Measurements from ENCODE around the gene SYN1.
"Not testable (repeated sequence)": the region's sequence is repeated elsewhere in the genome, so short reads cannot be mapped to it uniquely, and the experiment has no call there.

The SYN1 gene

DNA sequence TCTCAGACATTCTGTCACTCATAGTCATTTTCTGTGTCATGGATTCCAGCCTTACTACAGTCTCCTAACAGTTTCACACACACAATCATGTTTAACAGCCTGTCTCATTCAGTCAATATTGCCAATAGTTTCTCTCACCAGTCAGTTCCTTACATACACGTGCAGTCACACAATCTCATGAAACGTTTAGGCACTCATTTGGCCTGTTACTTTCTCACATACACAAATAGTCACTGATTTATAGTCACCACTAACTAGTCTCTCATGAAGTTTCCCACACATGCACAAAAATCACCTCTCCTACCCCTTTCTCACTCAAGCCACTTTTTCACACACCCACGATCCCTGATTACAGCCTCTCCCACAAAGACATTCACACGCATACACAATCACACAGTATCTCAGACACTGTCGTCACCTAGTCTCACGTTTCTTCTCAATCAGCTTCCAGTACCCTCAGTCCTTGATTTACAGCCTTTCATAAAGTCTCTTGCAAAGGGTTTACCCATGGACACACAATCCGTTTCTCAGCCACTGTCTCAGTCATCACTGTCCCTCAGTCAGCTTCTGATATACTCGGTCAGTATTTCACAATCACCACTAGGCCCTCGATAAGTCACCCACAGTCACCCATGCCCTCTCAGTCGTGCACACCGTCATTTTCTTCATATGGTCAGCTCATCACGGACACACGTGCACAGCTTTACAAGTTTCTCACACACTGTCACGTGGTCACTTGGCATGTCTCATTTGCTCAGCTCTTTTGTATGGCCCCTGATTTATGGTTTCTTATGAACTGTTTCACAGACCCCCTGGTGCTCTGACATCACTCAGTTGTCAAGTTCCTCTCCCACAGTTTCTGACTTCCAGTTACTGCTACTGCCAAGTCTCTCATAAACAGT is 14.3 kb upstream of the SYN1 start:
- DNase-seq, result no peak

DNA sequence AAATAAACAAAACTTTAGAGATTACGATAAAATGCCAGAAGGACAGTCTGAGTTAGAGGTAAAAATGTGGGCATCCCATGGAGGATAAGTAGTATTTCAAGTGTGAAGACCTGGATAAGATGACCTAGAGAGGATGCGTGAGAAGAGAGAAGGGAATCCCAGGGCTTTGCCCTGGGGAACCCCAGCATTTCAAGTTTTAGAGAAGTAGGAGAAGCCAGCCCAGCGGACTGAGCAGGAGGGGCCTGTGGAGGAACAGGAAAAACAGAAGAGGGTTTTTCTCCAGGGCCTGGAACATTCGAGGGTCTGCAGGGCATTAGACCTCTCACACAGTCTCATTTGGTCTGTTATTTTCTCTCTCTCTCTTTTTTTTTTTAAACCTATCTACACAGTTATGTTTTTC is 13.0 kb upstream of the SYN1 start:
- DNase-seq, result no peak

DNA sequence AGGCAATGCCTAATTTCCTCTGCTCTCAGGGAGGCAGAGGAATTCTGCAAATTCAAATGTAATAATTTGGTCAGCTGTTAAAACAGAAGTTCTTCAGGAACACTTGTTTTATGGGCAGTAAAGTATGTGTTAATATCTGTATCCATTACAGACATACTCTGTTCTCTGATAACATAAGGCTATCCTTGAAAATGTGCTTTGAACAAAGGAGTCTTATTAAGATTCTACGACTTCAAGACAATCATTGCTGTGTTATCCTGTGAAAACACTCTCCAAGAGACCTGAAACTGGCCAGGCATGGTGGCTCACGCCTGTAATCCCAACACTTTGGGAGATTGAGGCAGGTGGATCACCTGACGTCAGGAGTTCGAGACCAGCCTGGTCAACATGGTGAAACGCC is 12.0 kb upstream of the SYN1 start:
- no peak for DNase-seq

DNA sequence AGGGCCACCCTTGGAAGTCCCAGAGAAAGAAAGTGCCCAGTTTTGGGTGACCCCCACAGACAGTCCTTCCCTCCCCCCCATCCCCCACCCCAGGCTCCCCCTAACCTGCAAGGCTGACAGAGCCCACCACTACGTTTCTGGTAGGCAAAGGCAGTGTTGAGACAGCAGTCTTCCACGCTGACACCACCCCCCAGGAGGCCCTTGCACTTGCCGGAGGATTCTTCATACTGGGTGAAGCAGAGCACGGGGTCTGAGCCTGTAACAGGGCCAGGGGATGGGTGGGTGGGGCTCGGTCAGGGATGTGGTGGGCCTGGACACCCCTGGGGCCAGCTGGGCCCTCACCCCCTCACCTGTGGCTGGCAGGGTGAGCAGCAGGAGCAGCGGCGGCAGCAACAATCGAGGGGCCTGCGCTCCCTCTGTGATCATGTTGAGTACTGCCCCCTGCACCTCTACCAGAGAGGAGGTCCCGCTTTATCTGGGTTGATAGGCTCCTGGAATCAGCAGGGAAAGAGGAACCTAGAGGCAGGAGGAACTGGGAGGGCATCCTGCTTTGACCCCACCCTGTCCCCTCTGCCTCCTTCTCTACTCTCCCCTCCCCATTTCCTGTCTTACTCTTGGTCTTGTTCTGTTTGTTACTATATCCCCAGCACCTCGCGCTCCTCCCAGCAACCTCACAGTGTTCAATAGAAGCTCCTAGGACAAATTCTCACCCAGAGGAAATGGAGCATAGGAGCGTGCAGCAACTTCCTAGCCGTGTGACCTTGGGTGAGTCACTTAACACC is 10.0 kb upstream of the SYN1 start, which contains the start of gene CFP:
TSS of gene CFP (minus strand) at position 512 of the 782 bp plus-strand sequence. CDS start at position 426, 86 bp downstream.
- peak; percentile 18 for DNase-seq

DNA sequence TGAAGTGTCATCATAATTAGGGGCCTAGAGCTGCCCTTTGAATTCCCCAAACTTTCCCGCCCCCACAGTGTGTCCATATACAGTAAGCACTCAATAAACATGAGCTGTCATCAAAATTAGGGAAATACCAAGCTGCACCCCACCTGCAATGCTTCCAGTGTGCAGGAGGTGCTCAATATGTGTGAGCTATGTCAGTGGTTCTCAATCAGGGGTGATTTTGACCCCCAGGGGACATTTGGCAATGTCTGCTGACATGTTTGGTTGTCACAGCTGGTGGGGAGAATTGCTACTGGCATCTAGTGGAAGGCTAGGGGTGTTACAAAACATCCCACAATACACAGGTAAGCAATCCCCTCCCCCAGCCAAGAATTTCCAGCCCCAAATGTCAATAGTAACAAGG is 9.3 kb upstream of the SYN1 start:
- peak; percentile 26 for DNase-seq

DNA sequence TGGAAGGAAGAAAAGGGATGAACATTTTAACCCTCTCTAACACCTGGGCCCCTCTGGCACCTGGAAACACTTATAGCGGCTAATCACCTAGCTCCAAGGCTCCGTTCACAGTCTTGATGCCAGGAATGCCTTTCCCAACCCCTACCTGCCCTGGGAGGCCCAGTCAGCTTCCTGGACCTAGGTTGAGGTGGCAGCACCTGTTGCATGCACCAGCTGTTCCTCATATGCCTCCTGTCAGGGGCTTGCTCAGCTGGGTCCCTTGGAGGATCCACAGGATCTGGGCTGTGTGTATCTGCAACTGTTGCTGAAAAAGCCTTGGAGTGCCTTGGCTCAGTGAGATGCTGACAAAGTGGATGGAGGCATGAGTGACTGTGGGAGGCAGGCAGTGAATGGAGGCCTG is 5.7 kb upstream of the SYN1 start:
- no peak for DNase-seq

DNA sequence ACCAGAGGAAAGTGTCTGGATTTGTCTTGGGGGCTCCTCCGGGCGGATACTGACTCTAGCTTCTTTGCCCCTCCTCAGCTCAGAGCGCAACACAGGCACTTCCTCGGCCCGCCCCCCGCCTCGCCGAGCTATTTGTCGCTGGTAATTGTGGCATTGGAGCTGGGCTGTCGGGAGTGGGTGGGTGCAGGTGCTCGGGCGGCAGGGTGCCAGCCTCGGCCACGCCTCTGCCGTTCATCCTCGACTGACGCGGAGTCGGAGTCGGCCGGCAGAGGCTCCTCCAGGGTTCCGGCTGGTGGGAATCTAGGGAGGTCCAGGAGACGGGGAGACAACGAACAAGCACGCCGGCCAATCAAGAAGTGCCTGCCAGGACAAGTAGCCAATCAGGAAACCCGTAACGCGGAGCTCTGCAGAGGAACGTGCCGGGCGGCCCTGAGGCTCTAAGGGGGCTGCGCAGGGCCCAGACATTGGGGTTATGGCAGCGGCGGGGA is 3.9 kb upstream of the SYN1 start:
- peak; percentile 53 for DNase-seq

DNA sequence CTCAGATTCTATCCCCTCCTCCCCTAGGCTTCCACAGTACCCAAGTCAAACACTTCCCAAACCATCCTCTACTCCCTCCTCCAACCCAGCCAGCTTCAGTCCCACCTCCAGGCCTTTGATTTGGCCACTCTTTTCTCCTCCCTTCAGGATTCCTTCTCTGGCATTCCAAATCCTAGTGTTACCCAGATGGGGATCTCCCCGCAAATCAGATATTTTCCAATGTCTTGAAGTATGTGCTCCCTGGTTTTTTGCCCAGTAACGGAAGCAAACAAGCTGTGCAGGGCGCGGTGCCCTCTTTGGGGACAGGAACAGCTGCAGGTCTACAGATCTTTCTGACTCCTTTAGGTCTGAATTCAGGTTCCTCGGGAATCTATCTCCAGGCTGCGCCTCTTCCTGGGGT is 2.2 kb upstream of the SYN1 start:
- no peak for DNase-seq

DNA sequence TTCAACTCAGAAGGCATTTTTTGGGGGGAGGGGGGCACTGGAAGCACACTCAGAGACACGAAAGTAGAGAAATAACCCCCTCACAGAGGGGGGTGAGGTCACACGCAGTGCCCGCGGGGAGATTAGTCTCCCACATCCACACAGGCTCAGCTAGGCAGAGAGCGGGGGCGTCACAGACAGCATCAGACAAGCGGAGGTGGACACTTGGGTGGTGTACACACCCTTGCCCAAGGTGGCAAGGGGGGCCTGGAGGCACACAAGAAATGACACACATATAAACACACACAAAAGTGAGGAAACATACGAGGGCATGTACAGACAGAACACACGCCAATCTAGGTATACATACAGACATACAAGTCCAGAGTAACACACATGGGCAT is 637 bp upstream of the SYN1 start:
- no peak for DNase-seq

DNA sequence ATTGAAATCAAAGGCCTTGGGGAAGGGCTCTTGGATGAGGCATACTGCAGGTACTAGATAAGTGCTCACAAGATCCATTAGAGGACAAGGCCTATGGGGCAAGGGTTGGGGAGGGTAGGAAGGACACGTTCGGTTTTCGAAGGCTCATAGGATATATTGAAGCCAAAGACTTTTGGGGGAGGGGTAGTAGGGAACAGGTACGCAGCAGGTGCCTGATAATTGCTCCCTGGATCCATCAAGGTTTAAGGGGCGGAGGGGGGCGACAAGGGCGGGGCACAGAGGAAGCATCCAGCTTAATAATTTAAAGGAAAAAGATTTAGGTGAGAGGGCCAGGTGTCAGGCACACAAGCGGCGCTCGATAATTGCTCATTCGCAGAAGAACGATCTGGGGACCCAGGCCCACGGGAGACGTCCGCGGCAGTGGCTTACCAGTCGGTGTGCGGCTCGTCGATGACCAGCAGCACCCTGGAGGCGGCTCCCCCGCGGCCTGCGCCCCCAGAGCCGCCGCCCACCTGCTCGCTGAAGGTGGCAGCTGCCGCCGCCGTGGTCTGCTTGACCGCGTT is 653 bp downstream of the SYN1 start:
- DNase-seq, result no peak

DNA sequence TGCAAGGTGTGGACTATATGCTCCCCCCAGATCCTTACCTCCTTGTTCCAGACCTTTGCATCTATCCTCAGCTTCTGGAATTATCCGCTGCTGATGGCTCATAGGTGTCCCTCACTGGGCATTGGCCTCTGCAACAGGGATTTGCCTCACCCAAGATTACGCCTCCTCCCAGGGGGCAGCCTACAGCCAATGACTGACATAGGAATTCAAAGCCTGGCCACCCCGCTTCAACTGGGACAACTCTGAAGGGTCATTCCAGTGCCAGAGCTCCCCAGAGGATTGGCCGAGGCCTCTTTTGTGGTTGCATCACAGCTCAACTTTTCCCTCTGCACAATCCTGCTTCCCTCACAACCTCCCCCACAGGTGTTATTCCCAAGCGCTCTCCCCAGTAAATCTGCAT is 5.0 kb downstream of the SYN1 start:
- DNase-seq, result no peak

DNA sequence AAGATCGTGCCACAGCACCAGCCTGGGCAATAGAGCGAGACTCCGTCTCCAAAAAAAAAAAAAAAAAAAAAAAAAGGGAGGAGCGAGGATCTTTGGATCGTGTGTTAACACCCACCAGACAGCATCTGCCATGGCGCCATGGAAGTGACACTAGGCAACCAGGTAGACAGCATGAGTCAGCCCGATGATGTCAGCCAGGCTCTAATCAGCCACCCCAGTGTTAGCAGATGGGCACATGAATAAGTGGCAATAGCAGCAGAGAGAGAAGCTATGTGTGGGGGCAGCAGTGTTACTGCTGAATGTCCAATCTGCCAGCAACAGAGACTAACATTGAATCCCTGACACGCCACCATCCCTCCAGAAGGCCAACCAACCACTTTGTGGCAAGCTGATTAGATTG is 6.6 kb downstream of the SYN1 start:
- no peak for DNase-seq

DNA sequence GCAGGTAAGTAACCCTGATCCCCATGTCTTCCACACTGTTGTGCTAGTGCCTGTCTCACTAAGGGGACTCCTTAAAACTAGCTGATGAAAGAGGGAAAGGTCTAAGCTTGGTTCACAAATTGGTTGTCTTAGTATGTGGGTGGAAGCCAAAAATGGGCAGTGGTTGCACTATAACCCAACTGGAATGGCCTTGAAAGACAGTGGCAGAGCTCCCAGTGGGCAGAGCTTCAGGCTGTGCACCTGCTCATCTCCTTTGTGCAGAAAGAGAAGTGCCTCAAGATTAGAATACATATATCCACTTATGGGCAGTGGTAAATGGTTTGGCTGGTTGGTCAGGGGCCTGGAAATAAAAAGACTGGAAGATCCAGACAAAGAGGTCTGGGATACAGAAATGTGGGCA is 7.2 kb downstream of the SYN1 start:
- no peak for DNase-seq

DNA sequence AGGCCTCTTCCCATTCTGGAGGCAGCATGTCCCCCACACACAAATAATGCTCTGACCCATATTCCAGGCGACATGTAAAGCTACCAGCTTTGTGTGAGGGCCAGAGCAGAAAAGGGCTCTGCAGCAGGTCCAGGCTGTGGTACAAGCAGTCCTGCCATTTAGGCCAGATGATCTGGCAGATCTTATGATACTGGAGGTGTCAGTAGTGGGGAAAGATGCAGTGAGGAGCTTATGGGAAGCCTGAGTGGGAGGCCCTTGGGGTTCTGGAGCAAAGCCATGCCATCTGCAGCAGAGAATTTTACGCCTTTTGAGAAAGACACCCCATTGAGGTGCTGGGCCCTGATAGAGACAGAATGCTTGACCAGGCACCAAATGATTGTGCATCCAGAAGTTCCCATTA is 7.7 kb downstream of the SYN1 start:
- DNase-seq, result no peak

DNA sequence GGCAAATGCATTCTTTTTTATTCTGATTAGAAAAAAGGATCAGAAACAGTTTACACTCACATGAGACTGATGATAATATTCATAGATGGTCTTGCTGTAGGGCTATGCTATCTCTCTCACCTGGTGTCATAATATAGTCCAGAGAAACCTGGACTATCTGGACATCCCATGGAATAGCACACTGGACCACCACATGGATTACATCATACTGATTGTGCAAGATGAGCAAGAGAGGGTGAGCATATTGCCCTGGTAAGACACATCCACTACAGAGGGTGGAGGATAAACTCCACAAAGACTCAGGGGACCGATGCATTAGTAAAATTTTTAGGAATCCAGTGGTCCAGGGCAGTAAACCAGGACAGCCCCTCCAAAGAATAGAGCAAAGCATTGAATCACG is 8.2 kb downstream of the SYN1 start:
- DNase-seq, result no peak

DNA sequence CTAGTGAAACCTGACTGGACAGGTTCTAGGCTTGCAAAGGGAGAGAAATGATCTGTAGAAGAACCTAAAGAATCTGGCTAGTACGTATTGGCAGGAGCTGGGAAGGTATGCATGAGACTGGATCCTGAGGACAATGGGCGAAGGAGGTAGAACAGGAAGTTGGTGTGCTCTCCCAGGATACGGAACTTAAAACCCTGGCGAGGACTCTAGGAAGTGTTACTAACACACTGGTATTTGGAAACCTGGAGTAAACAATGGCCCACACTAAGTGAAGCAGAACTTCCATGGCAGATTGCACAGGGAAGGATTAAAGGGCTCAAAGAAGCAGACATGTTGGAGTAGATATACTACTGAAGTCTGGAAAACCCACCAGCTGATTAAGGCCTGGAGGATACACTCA is 9.1 kb downstream of the SYN1 start:
- no peak for DNase-seq

DNA sequence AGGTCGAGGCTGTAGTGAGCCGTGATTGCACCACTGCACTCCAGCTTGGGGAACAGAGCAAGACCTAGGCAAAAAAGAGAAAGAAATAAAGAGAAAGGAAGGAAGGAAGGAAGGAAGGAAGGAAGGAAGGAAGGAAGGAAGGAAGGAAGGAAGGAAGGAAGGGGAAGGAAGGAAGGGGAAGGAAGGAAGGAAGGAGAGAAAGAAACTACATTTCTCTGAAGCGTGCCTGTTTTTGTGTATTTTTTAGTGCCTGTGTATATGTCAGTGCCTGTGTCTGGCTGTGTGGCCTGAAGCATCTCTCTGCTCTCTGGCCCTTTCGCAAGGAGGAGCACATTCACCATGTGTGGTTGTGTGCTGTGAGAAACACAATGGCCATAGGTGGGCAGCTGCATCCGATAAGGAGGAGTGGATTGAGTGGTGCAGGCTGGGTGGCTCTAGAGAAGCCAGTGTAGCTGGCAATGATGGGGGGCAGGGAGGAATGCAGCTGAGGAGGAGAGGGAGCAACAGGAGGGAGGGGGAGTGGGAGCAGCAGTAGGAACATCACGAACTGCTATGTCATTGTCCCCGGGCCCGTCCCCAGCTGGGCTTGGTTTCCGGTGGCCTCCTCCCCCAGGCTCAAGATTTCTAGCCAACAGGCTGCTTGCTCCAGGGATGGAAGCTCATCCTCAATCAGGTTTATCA is 11.4 kb downstream of the SYN1 start:
- no peak for DNase-seq

DNA sequence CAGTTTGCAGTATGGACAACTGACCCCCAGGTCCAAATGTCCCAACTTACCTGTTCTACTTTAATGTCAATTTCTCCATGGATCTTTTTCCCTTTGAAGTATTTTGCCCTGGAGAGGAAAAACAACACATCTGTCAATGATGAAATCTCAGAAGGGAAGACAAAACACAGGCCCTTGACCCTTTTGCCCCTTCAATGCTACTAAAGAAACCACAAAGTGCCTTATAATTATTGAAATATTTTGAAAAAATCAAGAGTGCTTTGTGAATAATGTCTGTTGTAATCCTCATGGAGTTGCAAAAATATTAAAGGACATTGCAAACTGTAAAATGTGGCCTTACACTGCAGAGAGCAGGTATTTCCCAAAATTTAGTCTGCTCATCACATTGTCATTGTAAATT is 12.6 kb downstream of the SYN1 start:
- DNase-seq, result no peak

DNA sequence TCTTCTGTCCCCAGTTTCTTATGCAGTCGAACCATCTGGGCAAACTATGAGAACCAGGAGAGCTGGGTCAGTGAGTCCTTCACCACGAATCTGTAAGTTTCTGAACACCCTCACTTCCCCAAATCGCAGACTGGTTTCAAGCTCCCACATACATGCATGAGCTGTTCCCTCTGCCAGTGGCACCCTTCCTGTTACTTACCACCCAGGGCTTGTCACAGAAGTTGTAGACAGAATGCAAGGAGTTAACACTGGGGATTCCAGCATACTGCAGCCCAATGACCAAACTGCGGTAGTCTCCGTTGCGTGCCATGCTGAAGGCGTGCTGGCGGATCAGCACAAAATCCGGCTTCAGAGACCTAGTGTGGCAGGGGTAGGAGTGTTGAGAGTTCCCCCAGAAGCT is 14.6 kb downstream of the SYN1 start:
- no peak for DNase-seq

DNA sequence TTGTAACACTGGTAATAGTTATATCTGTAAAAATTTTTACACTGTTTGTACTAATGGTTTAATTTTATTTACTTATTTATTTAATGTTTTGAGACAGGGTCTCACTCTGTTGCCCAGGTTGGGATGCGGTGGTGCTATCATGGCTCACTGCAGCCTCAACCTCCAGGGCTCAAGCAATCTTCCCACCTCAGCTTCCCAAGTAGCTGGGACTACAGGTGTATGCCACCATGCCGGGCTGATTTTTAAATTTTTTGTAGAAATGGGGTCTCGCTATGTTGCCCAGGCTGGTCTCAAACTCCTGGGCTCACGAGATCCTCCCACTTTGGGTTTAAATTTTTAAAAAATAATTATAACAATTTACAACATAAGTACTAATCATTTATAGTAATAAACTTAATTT is 16.5 kb downstream of the SYN1 start:
- DNase-seq, result not testable (repeated sequence)

DNA sequence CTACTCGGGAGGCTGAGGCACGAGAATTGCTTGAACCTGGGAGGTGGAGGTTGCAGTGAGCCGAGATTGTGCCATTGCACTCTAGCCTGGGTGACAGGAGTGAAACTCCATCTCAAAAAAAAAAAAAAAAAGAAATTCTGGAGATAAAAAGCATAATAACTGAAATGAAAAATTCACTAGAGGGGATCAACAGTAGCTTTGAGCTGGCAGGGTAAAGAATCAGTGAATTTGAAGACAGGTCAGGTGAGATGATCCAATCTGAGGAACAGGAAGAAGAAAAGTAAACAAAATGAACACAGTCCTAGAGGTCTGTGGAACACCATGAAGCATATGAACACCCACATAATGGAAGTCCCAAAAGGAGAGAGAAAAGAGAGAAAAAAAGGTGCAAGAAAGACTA is 22.4 kb downstream of the SYN1 start:
- no peak for DNase-seq

DNA sequence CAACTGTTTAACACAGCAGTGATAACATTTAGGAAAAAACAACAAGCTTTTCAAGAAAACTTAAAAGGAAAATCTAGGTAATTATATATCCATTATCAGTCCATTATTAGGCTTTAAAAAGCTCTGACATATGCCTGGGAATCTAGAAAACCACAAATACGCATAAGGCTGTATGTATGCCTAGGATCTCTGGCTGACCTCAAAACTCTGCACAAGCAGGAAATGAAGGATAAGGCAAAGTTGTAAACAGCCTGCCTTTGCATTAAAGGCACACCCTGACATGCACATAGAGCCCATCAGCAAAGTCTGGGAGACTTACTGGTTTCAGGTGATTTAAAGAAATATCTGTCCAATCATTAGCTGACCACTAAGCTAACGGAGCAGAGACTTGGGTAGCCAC is 23.4 kb downstream of the SYN1 start:
- no peak for DNase-seq

DNA sequence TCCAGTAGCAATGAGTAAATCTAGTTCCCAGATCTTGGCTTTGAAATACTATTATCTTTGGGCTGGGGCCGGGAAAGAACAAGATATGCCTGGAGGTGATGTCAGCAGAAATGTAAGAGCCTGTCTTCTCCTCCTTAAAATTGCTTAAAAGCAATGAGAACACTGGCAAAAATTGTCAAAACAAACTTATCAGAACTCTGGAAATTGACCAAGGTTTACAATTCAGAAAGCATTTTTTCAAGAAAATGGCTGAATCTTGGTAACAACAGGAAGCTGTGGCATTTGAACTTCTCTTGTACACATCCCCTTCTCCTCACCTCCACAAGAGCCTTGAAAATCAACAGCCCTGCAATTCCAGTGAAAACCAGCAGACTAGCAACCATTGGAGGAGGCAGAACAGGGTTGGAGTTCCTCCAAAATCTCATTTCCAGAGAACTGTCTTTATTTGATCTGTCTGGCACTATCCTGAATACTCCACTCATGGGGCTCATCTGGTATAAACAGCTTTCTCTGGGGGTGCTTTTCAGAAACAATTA is 23.9 kb downstream of the SYN1 start:
- no peak for DNase-seq

Measured in CD4-positive, alpha-beta T cell treated with Interleukin-12 subunit alpha and Interleukin-12 subunit beta, for 1 hour (primary cell).